Activated CD4-positive, alpha-beta T cell treated with anti-CD3 and anti-CD28 coated beads, Interleukin-2, amount 10 ng/mL, durations not matched to agents 24 days and 14 days (primary cell): ENCODE data around the gene PRPF6. TPM values are rescaled to one million over a fixed set of nuclear protein-coding genes. Genes with fewer than 3 reads are reported as not detected.
"Not testable (repeated sequence)": the region's sequence is repeated elsewhere in the genome, so short reads cannot be mapped to it uniquely, and the experiment has no call there.

Experiments used
- DNase-seq: peaks from one replicate; pipeline ENCODE4 v3.0.0; 2022
- H3K27ac Mint-ChIP-seq: one replicate; pipeline ENCODE4 v1.8.0; 2022; ENCODE audit warnings: mild to moderate bottlenecking, mixed read lengths
- H3K27me3 Mint-ChIP-seq: one replicate; pipeline ENCODE4 v1.8.0; 2022; ENCODE audit warnings: mixed read lengths
- H3K36me3 Mint-ChIP-seq: one replicate; pipeline ENCODE4 v1.8.0; 2022; ENCODE audit warnings: low read depth, mild to moderate bottlenecking, mixed read lengths
- H3K4me1 Mint-ChIP-seq: one replicate; pipeline ENCODE4 v1.8.0; 2021; ENCODE audit warnings: mixed read lengths
- H3K4me3 Mint-ChIP-seq: one replicate; pipeline ENCODE4 v1.8.0; 2022; ENCODE audit warnings: mild to moderate bottlenecking, moderate library complexity, mixed read lengths
- H3K9me3 Mint-ChIP-seq: one replicate; pipeline ENCODE4 v1.8.0; 2021; ENCODE audit warnings: mixed read lengths
- intact Hi-C: fragments of 100-400 bp; cut with micrococcal nuclease; formaldehyde crosslinking; loops from one replicate; pipeline ENCODE4 v1.15.1; 2023
- total RNA-seq: library from RNA; stranded (reverse); gene quantifications from 2 replicates; pipeline ENCODE4 v1.2.3, GENCODE V29; 2022

PRPF6 gene
- total RNA-seq, 1 donor from 2014 or later: 79.5 TPM

- DNase-seq: peak; percentile 82
- H3K4me3 Mint-ChIP-seq: peak overlapping the region; percentile 88
- intact Hi-C loops: no loop called here
These were observed 11.8 kb upstream of the PRPF6 start for GRCh38 chr20:63968928-63969760.

DNA sequence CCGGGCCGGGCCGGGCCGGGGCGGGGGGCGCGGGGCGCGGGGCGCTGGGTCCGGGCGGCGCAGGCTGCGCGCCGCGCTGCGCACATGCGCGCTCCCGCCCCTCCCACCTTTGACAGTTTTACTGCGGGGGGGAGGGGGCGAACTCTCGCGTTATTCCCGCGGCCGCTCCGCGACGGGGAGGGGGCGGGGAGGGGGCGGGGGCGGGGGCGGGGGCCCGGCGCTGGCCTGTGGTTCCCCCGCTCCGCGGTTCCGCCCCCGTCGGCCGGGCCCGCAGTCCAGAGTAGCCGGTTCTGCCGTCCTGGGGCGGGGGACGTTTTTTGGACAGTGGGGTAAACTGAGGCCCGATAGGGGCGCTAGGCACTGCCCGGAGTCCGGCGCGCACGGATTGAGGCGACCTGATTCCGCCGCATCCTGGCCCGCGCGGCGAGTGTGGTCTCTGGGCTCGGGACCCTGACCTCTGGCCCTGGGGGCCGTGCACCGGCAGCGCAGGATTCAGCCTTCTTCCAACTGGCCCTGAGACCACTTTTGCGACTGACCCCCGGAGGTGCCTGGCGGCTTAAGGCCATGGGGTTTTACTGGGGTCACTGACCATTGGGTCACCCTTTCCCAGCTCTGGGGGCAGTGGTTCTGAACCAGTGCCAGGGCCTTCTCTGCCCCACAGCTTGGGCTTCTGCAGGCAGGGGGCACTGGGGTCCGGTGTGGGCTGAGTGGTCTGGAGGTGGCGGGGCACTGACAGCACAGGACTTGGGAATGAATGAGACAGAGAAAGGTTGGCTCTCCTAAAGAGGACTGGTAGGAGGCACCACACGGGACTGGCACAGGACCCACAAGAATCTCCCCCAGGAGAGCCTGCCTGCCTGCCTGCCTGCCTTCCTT is 10.9 kb upstream of the PRPF6 start, which contains the start of gene ZNF512B:
ZNF512B (minus strand) TSS at position 93 of the 876 bp plus-strand sequence. CDS start 1,980 bp downstream, outside the sequence.
- H3K4me1 Mint-ChIP-seq: peaks cover 23% of the 10 kb centered on the region
- H3K36me3 Mint-ChIP-seq: peaks cover 35% of the 10 kb centered on the region
- peak within 1 kb of the TSS; percentile 89 for H3K27ac Mint-ChIP-seq
- H3K27me3 Mint-ChIP-seq: no peaks in the 10 kb centered on the region
- H3K4me3 Mint-ChIP-seq: peak within 1 kb of the TSS; percentile 88
- no peaks in the 10 kb centered on the region for H3K9me3 Mint-ChIP-seq
- peak; percentile 91 for DNase-seq
- intact Hi-C loops: loop anchor here (10.0 kb wide), 1 partner anchor 235 kb away; the partner anchor contains the start of genes LIME1 and SLC2A4RG

More at GRCh38 chr20:63968928-63969760, 11.8 kb upstream of the PRPF6 start:
- Mint-ChIP-seq H3K36me3 (peaks cover 31% of the 10 kb centered on the region), H3K9me3 (no peaks in the 10 kb centered on the region), H3K27me3 (no peaks in the 10 kb centered on the region), H3K27ac (peak overlapping the region; percentile 89), H3K4me1 (peaks cover 20% of the 10 kb centered on the region)

DNA sequence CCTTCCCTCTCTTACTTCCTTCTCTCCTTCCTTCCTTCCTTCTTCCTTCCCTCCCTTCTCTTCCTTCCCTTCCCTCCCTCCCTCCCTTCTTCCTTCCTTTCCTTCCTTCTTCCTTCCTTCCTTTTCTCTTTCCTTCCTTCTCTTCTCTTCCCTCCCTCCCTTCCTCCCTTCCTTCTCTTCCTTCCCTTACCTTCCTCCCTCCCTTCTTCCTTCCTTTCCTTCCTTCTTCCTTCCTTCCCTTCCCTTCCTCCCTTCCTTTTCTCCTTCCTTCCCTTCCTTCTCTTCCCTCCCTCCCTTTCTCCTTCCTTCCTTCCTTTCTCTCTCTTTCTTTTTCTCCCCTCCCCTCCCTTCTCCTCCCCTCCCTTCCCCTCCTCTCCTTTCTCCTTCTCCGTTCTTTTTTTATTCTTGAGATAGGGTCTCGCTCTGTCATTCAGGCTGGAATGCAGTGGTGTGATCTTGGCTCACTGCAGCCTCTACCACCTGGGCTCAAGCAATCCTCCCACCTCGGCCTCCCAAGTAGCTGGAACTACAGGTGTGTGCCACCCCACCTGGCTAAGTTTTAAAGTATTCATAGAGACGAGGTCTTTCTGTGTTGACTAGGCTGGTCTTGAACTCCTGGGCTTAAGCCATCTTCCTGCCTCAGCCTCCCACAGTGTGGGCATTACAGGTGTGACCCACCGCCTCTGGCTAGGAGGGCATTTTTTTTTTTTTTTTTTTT is 10.1 kb upstream of the PRPF6 start:
- intact Hi-C loops: loop anchor here (10.0 kb wide), 1 partner anchor 236 kb away; the partner anchor contains the start of genes LIME1 and SLC2A4RG
- no peaks in the 10 kb centered on the region for H3K27me3 Mint-ChIP-seq
- H3K4me3 Mint-ChIP-seq: peak overlapping the region; percentile 65
- peaks cover 37% of the 10 kb centered on the region for H3K36me3 Mint-ChIP-seq
- DNase-seq: no peak
- no peaks in the 10 kb centered on the region for H3K9me3 Mint-ChIP-seq
- peak overlapping the region; percentile 75 for H3K27ac Mint-ChIP-seq
- H3K4me1 Mint-ChIP-seq: peaks cover 23% of the 10 kb centered on the region

DNA sequence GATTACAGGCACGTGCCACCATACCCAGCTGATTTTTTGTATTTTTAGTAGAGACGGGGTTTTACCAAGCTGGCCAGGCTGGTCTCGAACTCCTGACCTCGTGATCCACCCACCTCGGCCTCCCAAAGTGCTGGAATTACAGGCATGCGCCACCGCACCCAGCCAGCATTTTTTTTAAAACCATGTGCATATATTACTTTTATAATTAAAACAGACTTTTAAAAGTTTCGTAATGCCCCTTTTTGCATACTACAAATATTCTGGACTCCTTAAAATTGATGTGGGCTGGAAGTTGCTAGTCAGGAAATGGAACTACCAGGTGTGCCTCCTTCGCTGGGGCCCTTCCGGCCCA is 9.0 kb upstream of the PRPF6 start:
- not testable (repeated sequence) for H3K27me3 Mint-ChIP-seq, H3K27ac Mint-ChIP-seq, H3K4me3 Mint-ChIP-seq, DNase-seq, H3K9me3 Mint-ChIP-seq
- Mint-ChIP-seq H3K36me3 (peaks cover 38% of the 10 kb centered on the region), H3K4me1 (peaks cover 32% of the 10 kb centered on the region)
- intact Hi-C loops: loop anchor here (10.0 kb wide), 1 partner anchor 237 kb away; the partner anchor contains the start of genes LIME1 and SLC2A4RG

DNA sequence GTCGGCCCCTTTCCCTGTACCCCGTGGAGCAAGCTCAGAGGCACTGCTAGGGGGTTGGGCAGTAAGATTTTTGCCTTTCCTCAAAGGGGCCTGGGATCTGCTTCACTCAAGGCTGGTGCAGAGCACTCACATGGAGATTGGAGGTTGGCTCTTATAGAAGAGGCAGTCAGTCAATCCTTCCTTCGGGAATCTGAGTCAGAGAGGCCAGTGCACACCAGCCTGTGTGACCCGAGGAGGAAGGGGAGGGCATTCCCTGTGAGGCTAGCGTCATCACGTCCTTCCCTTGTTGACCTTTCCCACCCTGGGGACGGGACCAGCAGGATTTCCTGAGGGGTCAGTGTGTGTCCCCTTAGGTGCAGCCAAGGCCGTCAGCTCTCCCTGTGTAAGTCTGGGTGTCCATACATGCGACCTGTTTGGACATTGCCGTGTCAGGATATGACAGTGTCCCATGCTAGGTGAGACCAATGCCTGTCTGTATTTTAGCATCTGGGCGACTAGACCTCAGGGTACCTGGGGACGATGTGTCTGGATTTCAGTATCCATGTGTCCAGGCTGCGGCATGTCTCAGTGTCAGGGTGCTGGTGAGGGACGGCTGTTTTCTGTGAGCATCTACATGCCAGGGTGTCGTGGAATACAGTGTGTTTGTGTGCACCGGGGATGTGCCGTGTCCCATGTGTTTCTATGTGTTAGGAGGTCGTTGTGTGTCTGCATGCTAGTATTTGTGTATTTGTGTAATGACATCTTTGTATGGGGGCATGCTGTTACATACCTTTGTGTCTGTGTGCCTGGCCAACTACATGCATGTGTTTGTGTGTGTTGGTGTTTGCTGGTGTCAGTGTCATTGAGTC is 8.4 kb upstream of the PRPF6 start:
- Mint-ChIP-seq H3K4me1 (peaks cover 38% of the 10 kb centered on the region), H3K4me3 (no peak overlapping the region), H3K27me3 (no peaks in the 10 kb centered on the region), H3K36me3 (peaks cover 39% of the 10 kb centered on the region), H3K27ac (no peak overlapping the region), H3K9me3 (no peaks in the 10 kb centered on the region)
- intact Hi-C loops: loop anchor here (10.0 kb wide), 1 partner anchor 238 kb away; the partner anchor contains the start of genes LIME1 and SLC2A4RG
- DNase-seq: no peak

DNA sequence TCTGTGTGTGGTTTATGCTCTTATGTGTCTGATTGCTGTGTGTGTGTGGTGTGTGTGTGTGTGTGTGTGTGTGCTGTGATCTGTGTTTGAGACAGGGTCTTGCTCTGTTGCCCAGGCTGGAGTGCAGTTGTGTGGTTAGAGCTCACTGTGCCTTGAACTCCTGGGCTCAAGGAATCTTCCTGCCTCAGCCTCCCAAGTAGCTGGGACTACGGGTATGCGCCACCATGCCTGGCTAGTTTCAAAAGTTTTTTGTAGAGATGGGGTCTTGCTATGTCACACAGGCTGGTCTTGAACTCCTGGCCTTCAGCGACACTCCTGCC is 7.8 kb upstream of the PRPF6 start:
- Mint-ChIP-seq H3K4me1 (peaks cover 44% of the 10 kb centered on the region), H3K27me3 (no peaks in the 10 kb centered on the region), H3K27ac (no peak overlapping the region), H3K4me3 (no peak overlapping the region), H3K36me3 (peaks cover 37% of the 10 kb centered on the region), H3K9me3 (no peaks in the 10 kb centered on the region)
- peak; percentile 54 for DNase-seq
- intact Hi-C loops: loop anchor here (10.0 kb wide), 1 partner anchor 238 kb away; the partner anchor contains the start of genes LIME1 and SLC2A4RG

DNA sequence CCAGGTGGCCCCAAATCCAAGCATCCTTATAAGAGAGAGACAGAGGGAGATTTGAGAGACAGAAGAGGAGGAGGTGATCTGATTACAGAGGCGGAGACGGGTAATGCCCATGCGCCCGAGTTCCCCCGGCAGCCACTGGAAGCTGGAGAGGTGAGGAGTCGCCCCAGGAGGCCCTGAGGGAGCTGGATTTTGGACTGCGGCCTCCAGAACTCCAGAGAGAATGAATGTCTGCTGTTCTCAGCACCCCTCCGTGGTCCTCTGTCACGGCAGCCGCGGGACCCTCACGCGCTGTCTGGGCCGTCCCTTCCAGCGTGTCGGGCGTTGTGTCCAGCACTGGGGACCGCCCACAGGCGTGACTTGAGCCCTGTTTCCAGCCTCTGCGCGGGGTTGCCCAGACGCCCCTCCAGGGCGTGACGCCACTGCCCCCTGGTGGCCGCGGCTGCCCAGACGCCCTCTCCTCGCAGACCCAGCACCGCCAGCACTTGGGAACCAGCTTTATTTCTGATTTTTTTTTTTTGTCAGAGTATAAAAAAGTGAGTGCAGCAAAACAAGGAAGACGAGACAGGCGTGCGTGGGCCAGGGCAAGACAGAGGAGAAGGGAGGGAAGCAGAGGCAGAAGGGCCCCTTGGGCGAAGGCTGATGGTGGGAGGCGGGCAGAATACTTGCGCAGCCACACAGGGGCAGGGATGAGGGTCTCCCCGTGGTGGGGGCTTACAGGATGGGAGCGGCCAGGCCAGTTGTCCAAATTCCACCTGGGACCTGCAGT is 7.1 kb upstream of the PRPF6 start:
- H3K4me1 Mint-ChIP-seq: peaks cover 44% of the 10 kb centered on the region
- intact Hi-C loops: loop anchor here (10.0 kb wide), 1 partner anchor 239 kb away; the partner anchor contains the start of genes LIME1 and SLC2A4RG
- H3K4me3 Mint-ChIP-seq: no peak overlapping the region
- H3K9me3 Mint-ChIP-seq: no peaks in the 10 kb centered on the region
- H3K27me3 Mint-ChIP-seq: no peaks in the 10 kb centered on the region
- DNase-seq: peak; percentile 94
- H3K27ac Mint-ChIP-seq: peak overlapping the region; percentile 4
- peaks cover 32% of the 10 kb centered on the region for H3K36me3 Mint-ChIP-seq

GRCh38 chr20:63974402-63975200 is 6.3 kb upstream of the PRPF6 start:
- DNase-seq: peak; percentile 57
- Mint-ChIP-seq H3K27me3 (no peaks in the 10 kb centered on the region), H3K9me3 (no peaks in the 10 kb centered on the region), H3K4me3 (no peak overlapping the region), H3K27ac (no peak overlapping the region), H3K36me3 (peaks cover 29% of the 10 kb centered on the region), H3K4me1 (peaks cover 42% of the 10 kb centered on the region)
- intact Hi-C loops: loop anchor here (5.0 to 10.0 kb wide), 2 partner anchors 240 to 437 kb away; partner anchors contain the start of genes LIME1, PTK6 and SLC2A4RG

DNA sequence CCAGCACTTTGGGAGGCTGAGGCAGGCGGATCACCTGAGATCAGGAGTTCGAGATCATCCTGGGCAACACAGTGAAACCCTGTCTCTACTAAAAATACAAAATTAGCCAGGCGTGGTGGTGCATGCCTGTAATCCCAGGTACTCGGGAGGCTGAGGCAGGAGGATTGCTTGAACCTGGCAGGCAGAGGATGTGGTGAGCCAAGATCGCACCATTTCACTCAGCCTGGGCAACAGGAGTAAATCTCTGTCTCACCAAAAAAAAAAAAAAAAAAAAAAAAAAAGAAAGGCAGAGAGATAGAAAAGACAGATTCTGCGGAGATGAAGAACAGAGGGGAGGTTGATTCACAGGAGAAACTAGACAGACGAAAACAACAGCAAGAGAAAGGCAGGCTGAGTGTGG is 4.4 kb upstream of the PRPF6 start:
- H3K27me3 Mint-ChIP-seq, H3K9me3 Mint-ChIP-seq, DNase-seq: not testable (repeated sequence)
- intact Hi-C loops: loop anchor here (5.0 to 10.0 kb wide), 2 partner anchors 242 to 439 kb away; partner anchors contain the start of genes LIME1, PTK6 and SLC2A4RG
- peaks cover 31% of the 10 kb centered on the region for H3K36me3 Mint-ChIP-seq
- peak overlapping the region; percentile 80 for H3K27ac Mint-ChIP-seq
- peak overlapping the region; percentile 87 for H3K4me3 Mint-ChIP-seq
- peaks cover 50% of the 10 kb centered on the region for H3K4me1 Mint-ChIP-seq

DNA sequence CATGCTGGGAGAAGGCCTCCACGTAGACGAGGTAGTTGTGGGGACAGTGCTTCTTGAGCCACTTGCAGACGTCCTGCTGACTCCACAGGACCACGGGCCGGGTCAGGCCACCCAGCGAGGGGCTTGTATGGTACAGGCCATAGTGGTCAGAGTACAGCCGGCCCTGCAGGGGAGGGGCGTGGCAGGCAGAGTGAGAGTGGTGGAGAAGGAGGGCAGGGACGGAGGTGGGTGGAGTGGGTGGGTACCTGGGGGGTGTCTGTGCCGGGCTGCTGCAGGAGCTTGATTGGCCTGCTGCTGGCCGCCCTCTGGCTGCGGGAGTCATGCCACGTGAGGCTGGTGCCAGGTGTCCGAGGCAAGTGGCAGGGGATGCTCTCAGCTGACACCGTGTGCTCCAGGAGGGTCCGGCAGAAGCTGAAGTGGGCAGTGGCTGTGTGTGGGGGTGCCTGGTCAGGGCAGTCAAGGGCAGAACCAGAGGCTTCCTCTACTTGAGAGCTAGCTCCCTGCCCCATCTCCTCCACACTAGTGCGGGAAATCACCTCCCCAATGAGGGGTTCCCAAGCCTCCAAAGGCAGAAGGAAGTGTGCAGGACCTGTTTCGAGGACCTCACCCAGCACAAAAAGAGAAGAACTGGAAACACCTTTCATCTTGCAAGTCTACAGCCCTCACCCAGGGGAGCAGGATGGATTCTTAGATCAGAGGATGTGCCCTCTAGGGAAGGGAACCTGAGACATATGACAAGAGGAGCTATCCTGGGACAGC is 3.8 kb upstream of the PRPF6 start:
- Mint-ChIP-seq H3K27ac (peak overlapping the region; percentile 92), H3K4me3 (peak overlapping the region; percentile 87), H3K27me3 (no peaks in the 10 kb centered on the region), H3K4me1 (peaks cover 54% of the 10 kb centered on the region), H3K36me3 (peaks cover 34% of the 10 kb centered on the region), H3K9me3 (no peaks in the 10 kb centered on the region)
- peak; percentile 64 for DNase-seq
- intact Hi-C loops: loop anchor here (5.0 to 10.0 kb wide), 2 partner anchors 242 to 440 kb away; partner anchors contain the start of genes LIME1, PTK6 and SLC2A4RG
